Measurements from ENCODE around the gene DHCR24. TPM values are rescaled to one million over a fixed set of nuclear protein-coding genes. Genes with fewer than 3 reads are reported as not detected.
"Not testable (repeated sequence)": the region's sequence is repeated elsewhere in the genome, so short reads cannot be mapped to it uniquely, and the experiment has no call there.

DHCR24 gene
- total RNA-seq, 1 donor from 2014 or later: 128 TPM

- H3K27me3 ChIP-seq (ENCODE audit: control insufficient read depth, insufficient read depth, low read length): no peaks in the 10 kb centered on the region
- no peak for DNase-seq (ENCODE audit: low read depth)
- peaks cover 4% of the 10 kb centered on the region for H3K36me3 ChIP-seq (ENCODE audit: control insufficient read depth, insufficient read depth, low read length)
- no peak for TF ChIP-seq CTCF (IDR thresholded peaks at IDR 0.05; ENCODE audit: insufficient read depth, low read length, poor library complexity, severe bottlenecking)
- peak overlapping the region; percentile 96 for H3K4me3 ChIP-seq (ENCODE audit: low read depth, low read length)
Measured at GRCh38 chr1:54884768-54885167, 2.2 kb downstream of the DHCR24 start.

- no peak overlapping the region for H3K4me3 ChIP-seq (ENCODE audit: low read depth, low read length)
- H3K36me3 ChIP-seq (ENCODE audit: control insufficient read depth, insufficient read depth, low read length): peaks cover 4% of the 10 kb centered on the region
- H3K27me3 ChIP-seq (ENCODE audit: control insufficient read depth, insufficient read depth, low read length): no peaks in the 10 kb centered on the region
- DNase-seq (ENCODE audit: low read depth): no peak
- TF ChIP-seq CTCF (IDR thresholded peaks at IDR 0.05; ENCODE audit: insufficient read depth, low read length, poor library complexity, severe bottlenecking): no peak
Measured at GRCh38 chr1:54884135-54884586, 2.8 kb downstream of the DHCR24 start.

GRCh38 chr1:54883349-54884102 lies 3.5 kb downstream of the DHCR24 start:
- DNase-seq (ENCODE audit: low read depth): no peak
- peaks cover 4% of the 10 kb centered on the region for H3K36me3 ChIP-seq (ENCODE audit: control insufficient read depth, insufficient read depth, low read length)
- no peak for TF ChIP-seq CTCF (IDR thresholded peaks at IDR 0.05; ENCODE audit: insufficient read depth, low read length, poor library complexity, severe bottlenecking)
- H3K27me3 ChIP-seq (ENCODE audit: control insufficient read depth, insufficient read depth, low read length): no peaks in the 10 kb centered on the region
- no peak overlapping the region for H3K4me3 ChIP-seq (ENCODE audit: low read depth, low read length)

GRCh38 chr1:54882519-54882918 lies 4.5 kb downstream of the DHCR24 start:
- Histone ChIP-seq H3K27me3 (ENCODE audit: control insufficient read depth, insufficient read depth, low read length) (no peaks in the 10 kb centered on the region), H3K36me3 (ENCODE audit: control insufficient read depth, insufficient read depth, low read length) (peaks cover 4% of the 10 kb centered on the region), H3K4me3 (ENCODE audit: low read depth, low read length) (no peak overlapping the region)
- TF ChIP-seq CTCF (IDR thresholded peaks at IDR 0.05; ENCODE audit: insufficient read depth, low read length, poor library complexity, severe bottlenecking): no peak
- no peak for DNase-seq (ENCODE audit: low read depth)

GRCh38 chr1:54881604-54882003 lies 5.4 kb downstream of the DHCR24 start:
- not testable (repeated sequence) for H3K27me3 ChIP-seq (ENCODE audit: control insufficient read depth, insufficient read depth, low read length); H3K36me3 ChIP-seq (ENCODE audit: control insufficient read depth, insufficient read depth, low read length); DNase-seq (ENCODE audit: low read depth); H3K4me3 ChIP-seq (ENCODE audit: low read depth, low read length)

- no peak for DNase-seq (ENCODE audit: low read depth)
- Histone ChIP-seq H3K36me3 (ENCODE audit: control insufficient read depth, insufficient read depth, low read length) (peaks cover 6% of the 10 kb centered on the region), H3K4me3 (ENCODE audit: low read depth, low read length) (no peak overlapping the region), H3K27me3 (ENCODE audit: control insufficient read depth, insufficient read depth, low read length) (no peaks in the 10 kb centered on the region)
- TF ChIP-seq CTCF (IDR thresholded peaks at IDR 0.05; ENCODE audit: insufficient read depth, low read length, poor library complexity, severe bottlenecking): no peak
Measured at GRCh38 chr1:54879872-54880271, 7.1 kb downstream of the DHCR24 start.
